GM18517 (cell line): ENCODE measurements around the gene HIBADH.
"Not testable (repeated sequence)": the region's sequence is repeated elsewhere in the genome, so short reads cannot be mapped to it uniquely, and the experiment has no call there.

ENCODE experiments used
- ATAC-seq: cut with Tn5 transposase; IDR thresholded peaks from one replicate; pipeline ENCODE4 v1.9.1; 2021; ENCODE audit warnings: mild to moderate bottlenecking, moderate library complexity; ENCODE audit not compliant: unreplicated experiment

HIBADH gene

GRCh38 chr7:27605283-27605682 is 57.4 kb downstream of the HIBADH start:
- no peak for ATAC-seq

DNA sequence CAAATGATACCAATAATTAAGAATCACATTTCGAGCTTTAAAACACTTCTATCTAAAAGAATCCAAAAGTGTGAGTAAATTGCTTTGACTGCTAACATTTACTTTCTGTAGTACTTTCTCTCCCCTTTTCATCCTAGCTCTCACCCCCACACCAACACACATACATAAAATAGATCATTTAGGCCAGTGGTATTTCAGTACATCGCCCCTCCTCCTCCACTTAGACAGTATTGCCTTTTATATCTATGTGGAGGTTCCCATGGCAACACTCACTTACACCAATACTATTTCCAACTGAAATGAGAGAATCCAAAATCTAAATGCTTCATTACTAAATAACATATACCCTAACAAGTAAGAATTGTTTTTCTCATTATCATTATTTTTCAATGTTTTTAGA is 58.9 kb downstream of the HIBADH start:
- ATAC-seq: no peak

GRCh38 chr7:27602766-27603165 is 59.9 kb downstream of the HIBADH start:
- no peak for ATAC-seq

GRCh38 chr7:27601217-27601616 is 61.5 kb downstream of the HIBADH start:
- no peak for ATAC-seq

- no peak for ATAC-seq
Measured at GRCh38 chr7:27600247-27600646, 62.4 kb downstream of the HIBADH start.

GRCh38 chr7:27595009-27595408 is 67.7 kb downstream of the HIBADH start:
- no peak for ATAC-seq

- no peak for ATAC-seq
Measured at GRCh38 chr7:27593226-27593625, 69.5 kb downstream of the HIBADH start.

GRCh38 chr7:27590416-27590815 is 72.3 kb downstream of the HIBADH start:
- ATAC-seq: no peak

- ATAC-seq: peak; percentile 24
Measured at GRCh38 chr7:27587429-27587828, 75.3 kb downstream of the HIBADH start.

- peak; percentile 99 for ATAC-seq
Measured at GRCh38 chr7:27586825-27587224, 75.9 kb downstream of the HIBADH start.

DNA sequence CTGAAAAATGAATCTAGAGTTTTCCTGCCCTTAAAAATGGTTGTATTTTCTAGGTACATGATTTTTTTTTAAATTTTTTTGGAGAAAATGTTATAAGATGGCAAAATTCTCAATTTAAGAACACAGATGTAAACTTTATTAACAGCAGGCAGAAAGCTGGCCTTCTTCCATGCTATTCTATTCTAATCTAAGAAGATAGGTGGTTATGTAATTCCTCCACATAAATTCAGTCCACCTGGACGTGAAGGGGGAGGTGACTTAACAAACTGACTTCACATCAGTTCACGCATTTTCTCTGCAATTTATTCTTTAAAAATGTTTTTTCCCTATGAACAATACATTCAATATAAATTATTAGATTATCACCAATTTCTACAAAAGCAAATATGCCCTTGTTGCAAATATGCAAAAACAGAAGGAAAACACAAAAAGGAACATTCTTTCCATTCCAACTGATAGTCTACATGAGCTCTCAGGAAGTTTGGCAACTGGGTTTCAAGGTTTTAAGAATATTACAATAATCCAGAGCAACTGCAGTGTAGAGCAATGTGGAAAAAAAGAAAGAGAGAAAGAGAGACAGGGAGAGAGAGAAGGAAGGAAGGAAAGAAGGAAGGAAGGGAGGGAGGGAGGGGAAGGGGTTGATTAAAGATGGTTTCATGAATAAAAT is 76.8 kb downstream of the HIBADH start:
- ATAC-seq: no peak

DNA sequence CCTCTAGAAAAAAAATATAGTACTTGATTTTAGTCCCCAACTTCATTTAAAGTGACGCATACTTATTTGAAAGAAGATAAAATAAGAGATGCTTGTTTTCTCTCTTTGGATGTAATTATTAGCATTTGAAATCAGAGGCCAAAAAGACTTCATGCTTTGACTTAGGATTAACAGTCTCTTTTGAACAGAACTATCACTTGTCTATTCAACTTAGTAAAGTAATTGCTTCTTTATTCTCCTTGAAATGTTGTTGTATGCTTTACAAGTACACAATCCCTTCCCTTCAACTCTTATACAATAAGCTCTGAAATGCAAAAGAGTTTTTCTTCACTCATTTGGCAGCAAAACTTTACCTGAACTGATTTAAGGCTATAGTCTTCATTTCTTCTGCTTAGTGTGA is 80.8 kb downstream of the HIBADH start:
- ATAC-seq: no peak

DNA sequence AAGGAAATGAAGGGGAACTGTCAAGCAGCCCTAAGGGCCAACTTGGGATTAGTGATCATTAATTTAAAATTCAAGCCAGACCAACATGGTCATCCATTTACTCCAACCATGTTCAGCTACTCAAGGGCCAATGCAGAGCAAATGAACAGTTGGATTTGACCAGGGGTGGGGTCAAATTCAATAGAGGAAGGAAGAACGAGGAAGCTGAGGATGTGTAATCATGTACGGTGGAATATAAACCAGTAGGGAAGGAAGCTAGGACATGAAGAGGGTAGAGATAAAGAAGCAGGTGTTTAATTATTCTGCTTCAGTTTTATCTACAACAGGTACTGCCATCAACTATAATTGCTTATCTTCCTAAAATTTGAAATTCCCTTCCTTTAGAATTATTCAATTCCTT is 81.6 kb downstream of the HIBADH start:
- ATAC-seq: no peak

- no peak for ATAC-seq
Measured at GRCh38 chr7:27579565-27579964, 83.1 kb downstream of the HIBADH start.

GRCh38 chr7:27578169-27578568 is 84.5 kb downstream of the HIBADH start:
- not testable (repeated sequence) for ATAC-seq

GRCh38 chr7:27576360-27576944 is 86.2 kb downstream of the HIBADH start:
- no peak for ATAC-seq

DNA sequence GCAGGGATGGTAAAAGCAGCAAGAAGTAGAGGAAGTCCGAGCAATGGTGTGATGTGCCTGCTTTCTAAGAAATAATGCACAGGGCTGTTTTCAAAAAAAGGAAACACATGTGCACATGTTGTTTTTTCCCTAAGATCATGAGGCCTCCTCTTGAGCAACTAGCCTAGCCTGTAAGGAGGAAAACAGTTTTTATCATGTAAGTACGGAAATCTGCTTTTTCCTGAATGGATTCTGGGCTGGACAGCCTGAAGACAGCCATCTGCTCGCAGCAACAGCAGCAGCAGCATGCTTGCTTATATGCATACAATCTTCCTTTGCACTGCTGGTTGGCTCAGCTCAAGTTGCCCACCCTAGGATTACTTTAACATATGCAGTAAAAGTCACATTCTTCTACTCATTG is 87.1 kb downstream of the HIBADH start:
- ATAC-seq: no peak

- ATAC-seq: no peak
Measured at GRCh38 chr7:27569106-27569505, 93.6 kb downstream of the HIBADH start.

DNA sequence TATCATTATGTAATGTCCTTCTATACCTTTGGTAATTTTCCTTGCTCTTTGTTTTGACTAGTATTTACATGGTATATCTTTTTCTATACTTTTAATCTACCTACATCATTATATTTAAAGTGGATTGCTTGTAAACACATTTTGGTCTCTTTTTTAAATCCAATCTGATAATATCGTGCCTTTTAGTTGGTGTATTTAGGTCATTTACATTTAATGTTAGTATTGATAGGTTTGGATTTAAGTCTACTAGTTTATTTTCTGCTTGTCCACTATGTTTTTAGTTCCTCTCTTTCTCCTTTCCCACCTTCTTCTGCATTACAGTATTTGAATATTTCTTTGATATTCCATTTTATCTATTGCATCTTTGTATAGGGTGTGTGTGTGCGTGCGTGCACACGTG is 95.4 kb downstream of the HIBADH start:
- no peak for ATAC-seq

DNA sequence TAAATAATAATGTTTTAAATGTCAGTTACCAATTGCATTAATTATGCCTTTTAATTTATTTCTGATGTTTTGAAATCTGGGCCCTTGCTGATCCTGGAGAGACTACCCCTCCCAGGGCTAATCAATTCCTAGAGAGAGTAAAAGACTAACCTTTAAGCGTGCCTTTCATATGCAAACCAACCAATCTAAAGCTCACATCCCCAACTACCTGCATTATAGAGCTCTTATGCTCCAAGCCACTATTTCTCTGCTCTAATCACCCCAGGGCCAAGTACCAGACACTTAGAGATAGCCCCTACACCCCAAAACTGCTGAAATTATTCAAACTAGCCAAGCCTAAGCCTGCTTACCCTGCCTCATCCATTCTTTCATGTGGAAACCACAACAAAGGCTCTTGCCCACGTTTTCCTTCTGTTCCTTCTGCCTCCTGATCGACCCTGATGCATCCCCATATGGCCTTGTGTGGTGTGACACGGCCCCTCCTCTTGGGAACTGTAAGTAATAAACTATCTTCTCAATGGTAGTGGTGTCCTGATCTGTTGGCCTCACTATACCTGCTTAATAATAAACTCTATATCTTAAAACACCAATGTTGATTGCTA is 97.7 kb downstream of the HIBADH start:
- ATAC-seq: no peak

GRCh38 chr7:27560706-27561235 is 101.9 kb downstream of the HIBADH start:
- no peak for ATAC-seq

GRCh38 chr7:27555670-27556069 is 107.0 kb downstream of the HIBADH start:
- ATAC-seq: no peak
